ENCODE results near the gene RHBDL2. TPM values are rescaled to one million over a fixed set of nuclear protein-coding genes. Genes with fewer than 3 reads are reported as not detected.

Gene RHBDL2
- total and polyA plus RNA-seq, 2 experiments from 2014 or later: 0.22 to 1.4 TPM

DNA sequence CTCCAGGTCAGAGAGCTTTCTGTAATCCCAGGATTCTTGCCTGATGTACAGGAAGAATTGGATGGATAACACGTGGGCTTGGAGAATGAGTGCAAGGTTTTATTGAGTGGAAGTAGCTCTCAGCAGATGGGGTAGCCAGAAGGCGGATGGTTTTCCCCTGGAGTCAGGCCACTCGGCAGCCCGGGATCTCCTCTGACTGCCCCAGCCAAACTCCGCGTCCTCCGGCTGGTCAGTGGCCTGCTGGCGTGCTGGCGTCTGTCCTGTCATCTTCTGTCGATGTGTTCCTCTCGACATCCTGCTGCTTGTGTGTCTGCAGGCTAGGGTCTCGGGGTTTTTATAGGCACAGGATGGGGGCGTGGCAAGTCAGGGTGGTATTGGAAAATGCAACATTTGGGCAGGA lies 32.8 kb downstream of the RHBDL2 start:
- no peak overlapping the region for H3K27ac ChIP-seq
- WGBS, 2 experiments (ENCODE audit: low coverage in 1 of 2, low lambda C conversion rate in 2 of 2, missing lambda C conversion rate in 2 of 2): 77 to 78% methylated on average over 12 to 13 of the region's 13 CpGs
- H3K4me2 ChIP-seq (ENCODE audit: unreplicated experiment): no peak overlapping the region
- no peaks in the 10 kb centered on the region for H3K4me1 ChIP-seq (ENCODE audit: insufficient read depth)
- no peak for DNase-seq
- H3K4me3 ChIP-seq: no peak overlapping the region
- no peak overlapping the region for H2AFZ ChIP-seq
- H3K27me3 ChIP-seq (replicated peaks; ENCODE audit: insufficient read depth): no peaks in the 10 kb centered on the region
- no peaks in the 10 kb centered on the region for H3F3A ChIP-seq (ENCODE audit: insufficient read depth)
- no peak overlapping the region for H3K9ac ChIP-seq
- in situ Hi-C loops (cut with MboI): no loop called here
- H3K79me2 ChIP-seq (ENCODE audit: insufficient read depth): no peaks in the 10 kb centered on the region
- H3K9me3 ChIP-seq (ENCODE audit: low read depth): no peaks in the 10 kb centered on the region
- H3K36me3 ChIP-seq (ENCODE audit: low read depth): no peaks in the 10 kb centered on the region
- TF ChIP-seq EZH2phosphoT487 (IDR thresholded peaks at IDR 0.05; ENCODE audit: insufficient read depth, low read depth) (no peak), EZH2 (IDR thresholded peaks at IDR 0.05; ENCODE audit: insufficient read depth, poor library complexity, severe bottlenecking) (no peak)
- no peaks in the 10 kb centered on the region for H3K9me2 ChIP-seq (ENCODE audit: insufficient read depth)
- no peaks in the 10 kb centered on the region for H4K20me1 ChIP-seq (ENCODE audit: insufficient read depth)

DNA sequence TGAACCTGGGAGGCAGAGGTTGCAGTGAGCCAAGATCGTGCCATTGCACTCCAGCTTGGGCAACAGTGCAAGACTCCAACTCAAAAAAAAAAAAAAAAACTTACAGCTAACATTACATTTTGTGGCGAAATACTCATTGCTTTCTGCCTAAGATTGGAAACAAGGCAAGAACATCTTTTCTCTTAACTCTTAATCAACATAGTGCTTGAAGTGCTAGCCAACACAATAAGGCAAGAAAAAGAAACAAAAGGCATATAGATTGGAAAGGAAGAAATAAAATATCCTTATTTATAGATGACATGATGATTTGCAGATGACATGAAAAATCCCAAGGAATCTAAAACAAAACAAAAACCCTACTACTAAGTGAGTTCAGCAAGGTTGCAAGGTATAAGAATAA lies 35.6 kb downstream of the RHBDL2 start:
- DNase-seq: no peak
- H2AFZ ChIP-seq: no peak overlapping the region
- H3K9me3 ChIP-seq (ENCODE audit: low read depth): no peaks in the 10 kb centered on the region
- no peak overlapping the region for H3K4me3 ChIP-seq
- no peaks in the 10 kb centered on the region for H3K36me3 ChIP-seq (ENCODE audit: low read depth)
- 87 to 89% methylated on average over 2 of the region's 2 CpGs for WGBS, 2 experiments (ENCODE audit: low coverage in 1 of 2, low lambda C conversion rate in 2 of 2, missing lambda C conversion rate in 2 of 2)
- no peak overlapping the region for H3K27ac ChIP-seq
- in situ Hi-C loops (cut with MboI): no loop called here
- no peaks in the 10 kb centered on the region for H3K4me1 ChIP-seq (ENCODE audit: insufficient read depth)
- H3K79me2 ChIP-seq (ENCODE audit: insufficient read depth): no peaks in the 10 kb centered on the region
- TF ChIP-seq EZH2 (IDR thresholded peaks at IDR 0.05; ENCODE audit: insufficient read depth, poor library complexity, severe bottlenecking) (no peak), EZH2phosphoT487 (IDR thresholded peaks at IDR 0.05; ENCODE audit: insufficient read depth, low read depth) (no peak)
- no peak overlapping the region for H3K9ac ChIP-seq
- H3K9me2 ChIP-seq (ENCODE audit: insufficient read depth): no peaks in the 10 kb centered on the region
- no peaks in the 10 kb centered on the region for H3F3A ChIP-seq (ENCODE audit: insufficient read depth)
- H3K4me2 ChIP-seq (ENCODE audit: unreplicated experiment): no peak overlapping the region
- H4K20me1 ChIP-seq (ENCODE audit: insufficient read depth): no peaks in the 10 kb centered on the region
- no peaks in the 10 kb centered on the region for H3K27me3 ChIP-seq (replicated peaks; ENCODE audit: insufficient read depth)

DNA sequence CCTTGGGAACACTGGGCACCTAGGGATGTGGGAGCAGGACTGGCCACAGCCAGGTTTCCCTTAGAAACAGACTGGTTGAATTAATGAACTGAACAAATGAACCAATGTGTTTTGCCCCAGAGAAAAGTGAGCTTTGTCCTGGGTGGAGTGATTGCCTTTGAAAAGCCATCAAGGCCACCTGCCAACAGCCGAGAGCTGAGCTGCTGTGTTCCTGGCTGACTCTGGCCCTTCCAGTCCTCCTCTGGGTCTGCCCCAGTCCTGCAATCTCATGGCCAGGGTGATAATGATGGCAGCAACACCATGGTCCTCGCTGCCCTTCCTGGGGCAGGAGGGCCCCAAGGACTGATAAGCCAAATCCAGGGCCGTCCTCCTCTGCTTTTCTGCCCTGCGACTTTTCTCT lies 42.1 kb downstream of the RHBDL2 start:
- no peak overlapping the region for H3K9ac ChIP-seq
- H2AFZ ChIP-seq: no peak overlapping the region
- no peak for DNase-seq
- no peaks in the 10 kb centered on the region for H3K79me2 ChIP-seq (ENCODE audit: insufficient read depth)
- H3K9me3 ChIP-seq (ENCODE audit: low read depth): no peaks in the 10 kb centered on the region
- H3K4me1 ChIP-seq (ENCODE audit: insufficient read depth): no peaks in the 10 kb centered on the region
- no peaks in the 10 kb centered on the region for H4K20me1 ChIP-seq (ENCODE audit: insufficient read depth)
- 78 to 81% methylated on average over 4 of the region's 4 CpGs for WGBS, 2 experiments (ENCODE audit: low coverage in 1 of 2, low lambda C conversion rate in 2 of 2, missing lambda C conversion rate in 2 of 2)
- no peaks in the 10 kb centered on the region for H3K9me2 ChIP-seq (ENCODE audit: insufficient read depth)
- H3K4me2 ChIP-seq (ENCODE audit: unreplicated experiment): no peak overlapping the region
- H3K4me3 ChIP-seq: no peak overlapping the region
- no peaks in the 10 kb centered on the region for H3F3A ChIP-seq (ENCODE audit: insufficient read depth)
- in situ Hi-C loops (cut with MboI): no loop called here
- no peak overlapping the region for H3K27ac ChIP-seq
- TF ChIP-seq EZH2phosphoT487 (IDR thresholded peaks at IDR 0.05; ENCODE audit: insufficient read depth, low read depth) (no peak), EZH2 (IDR thresholded peaks at IDR 0.05; ENCODE audit: insufficient read depth, poor library complexity, severe bottlenecking) (no peak)
- no peaks in the 10 kb centered on the region for H3K36me3 ChIP-seq (ENCODE audit: low read depth)
- no peaks in the 10 kb centered on the region for H3K27me3 ChIP-seq (replicated peaks; ENCODE audit: insufficient read depth)

DNA sequence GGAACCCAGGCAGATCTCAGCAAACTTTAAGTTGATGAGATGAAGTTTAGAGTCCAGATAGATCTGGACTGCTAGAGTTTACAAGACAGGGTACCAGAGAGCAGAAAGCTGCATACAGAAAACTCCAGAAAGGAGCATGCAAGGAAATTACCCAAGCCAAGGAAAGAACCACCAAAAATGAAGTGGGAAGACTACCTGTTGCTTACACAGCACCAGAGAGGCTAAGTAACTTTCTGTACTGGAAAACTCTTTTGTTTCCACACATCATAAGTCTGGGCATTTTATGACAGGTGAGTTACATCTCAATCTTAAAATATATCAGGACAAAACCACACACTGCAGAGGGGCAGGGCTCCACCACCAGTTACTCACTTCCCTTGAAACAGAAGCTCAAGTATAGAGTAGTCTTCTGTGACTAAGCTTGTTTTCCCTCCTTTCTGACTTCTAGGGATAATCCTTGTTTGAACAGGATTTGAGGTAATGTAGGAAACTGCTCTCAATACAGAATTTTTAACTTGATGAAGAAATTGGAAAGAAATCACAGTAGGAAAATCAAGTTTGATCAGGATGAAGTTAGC lies 42.9 kb downstream of the RHBDL2 start:
- TF ChIP-seq EZH2 (IDR thresholded peaks at IDR 0.05; ENCODE audit: insufficient read depth, poor library complexity, severe bottlenecking): no peak
- TF ChIP-seq EZH2phosphoT487 (IDR thresholded peaks at IDR 0.05; ENCODE audit: insufficient read depth, low read depth): no peak
- in situ Hi-C loops (cut with MboI): no loop called here
- Histone ChIP-seq H3K4me3 (no peak overlapping the region), H3K9ac (no peak overlapping the region), H3K9me3 (ENCODE audit: low read depth) (no peaks in the 10 kb centered on the region), H3K4me2 (ENCODE audit: unreplicated experiment) (no peak overlapping the region), H3F3A (ENCODE audit: insufficient read depth) (no peaks in the 10 kb centered on the region), H3K36me3 (ENCODE audit: low read depth) (no peaks in the 10 kb centered on the region), H3K27me3 (replicated peaks; ENCODE audit: insufficient read depth) (no peaks in the 10 kb centered on the region), H3K79me2 (ENCODE audit: insufficient read depth) (no peaks in the 10 kb centered on the region), H4K20me1 (ENCODE audit: insufficient read depth) (no peaks in the 10 kb centered on the region), H2AFZ (no peak overlapping the region), H3K4me1 (ENCODE audit: insufficient read depth) (no peaks in the 10 kb centered on the region), H3K9me2 (ENCODE audit: insufficient read depth) (no peaks in the 10 kb centered on the region), H3K27ac (no peak overlapping the region)
- DNase-seq: peak; percentile 44

DNA sequence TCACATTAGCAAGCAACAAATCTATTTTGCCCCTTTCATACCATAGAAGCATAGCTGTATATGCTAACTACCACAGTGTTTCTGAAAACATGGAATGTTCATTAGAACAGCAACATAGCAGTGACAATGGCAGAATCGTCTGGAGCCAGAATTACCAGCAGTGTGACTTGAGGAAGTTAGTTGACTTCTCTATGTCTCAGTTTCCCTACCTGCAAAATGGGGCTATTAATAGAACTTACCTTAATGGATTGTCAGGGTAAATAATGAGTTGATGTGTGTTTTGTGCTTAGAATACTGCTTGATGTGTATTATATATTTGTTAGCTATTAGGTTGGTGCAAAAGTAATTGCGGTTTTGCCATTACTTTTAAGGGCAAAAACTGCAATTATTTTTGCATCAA lies 45.5 kb downstream of the RHBDL2 start:
- Histone ChIP-seq H3K9me3 (ENCODE audit: low read depth) (no peaks in the 10 kb centered on the region), H3K9ac (no peak overlapping the region), H3K79me2 (ENCODE audit: insufficient read depth) (no peaks in the 10 kb centered on the region), H3F3A (ENCODE audit: insufficient read depth) (no peaks in the 10 kb centered on the region), H2AFZ (no peak overlapping the region), H3K4me3 (no peak overlapping the region), H3K4me2 (ENCODE audit: unreplicated experiment) (no peak overlapping the region), H3K27me3 (replicated peaks; ENCODE audit: insufficient read depth) (no peaks in the 10 kb centered on the region), H4K20me1 (ENCODE audit: insufficient read depth) (no peaks in the 10 kb centered on the region), H3K9me2 (ENCODE audit: insufficient read depth) (no peaks in the 10 kb centered on the region), H3K27ac (no peak overlapping the region), H3K4me1 (ENCODE audit: insufficient read depth) (peaks cover 6% of the 10 kb centered on the region; the same call in 1 of the 2 replicates), H3K36me3 (ENCODE audit: low read depth) (no peaks in the 10 kb centered on the region)
- TF ChIP-seq EZH2 (IDR thresholded peaks at IDR 0.05; ENCODE audit: insufficient read depth, poor library complexity, severe bottlenecking) (no peak), EZH2phosphoT487 (IDR thresholded peaks at IDR 0.05; ENCODE audit: insufficient read depth, low read depth) (no peak)
- 95 to 100% methylated on average over 2 of the region's 2 CpGs for WGBS, 2 experiments (ENCODE audit: low coverage in 1 of 2, low lambda C conversion rate in 2 of 2, missing lambda C conversion rate in 2 of 2)
- no peak for DNase-seq
- in situ Hi-C loops (cut with MboI): no loop called here
